GM18858 (cell line): ENCODE results near the gene ATP1B2.
A peak's percentile ranks its signal among the peaks of the same experiment; 100 is the strongest.
"Not testable (repeated sequence)": the region's sequence is repeated elsewhere in the genome, so short reads cannot be mapped to it uniquely, and the experiment has no call there.

Experiments used
- ATAC-seq: cut with Tn5 transposase; IDR thresholded peaks from one replicate; pipeline ENCODE4 v1.9.1; 2021; ENCODE audit not compliant: unreplicated experiment

The ATP1B2 gene

DNA sequence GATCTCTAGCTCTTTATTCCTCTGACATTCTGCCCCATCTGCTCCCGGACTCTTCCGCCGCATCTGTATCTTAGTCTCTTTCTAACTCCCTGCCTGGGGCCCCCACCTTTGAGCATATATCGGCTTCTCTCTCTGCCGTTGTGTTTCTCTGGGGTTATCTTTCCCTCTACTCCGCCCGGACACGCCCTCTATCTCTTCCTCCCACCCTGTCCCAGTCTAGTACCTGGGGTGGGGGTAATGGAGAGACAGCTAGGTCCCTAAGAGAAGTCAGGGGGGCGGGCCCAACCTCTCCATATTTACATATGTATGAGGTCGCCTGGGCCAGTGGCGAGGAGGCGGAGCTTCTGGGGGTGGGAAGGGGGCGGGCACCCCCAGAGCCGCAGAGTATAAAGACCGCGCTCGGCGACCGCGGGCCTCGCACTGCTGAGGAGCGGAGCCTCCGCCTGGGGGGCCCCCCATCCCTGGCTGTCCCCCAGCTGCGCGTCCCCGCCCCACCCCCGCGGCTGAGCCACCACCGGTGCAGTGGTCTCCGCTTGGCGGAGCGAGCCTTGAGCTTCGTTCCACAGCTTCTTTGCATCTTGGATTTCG lies at the start of gene ATP1B2:
Gene ATP1B2, plus strand, starts transcription at position 418 of the 588 bp plus-strand sequence. CDS start 593 bp downstream, outside the sequence.
- ATAC-seq = no peak

DNA sequence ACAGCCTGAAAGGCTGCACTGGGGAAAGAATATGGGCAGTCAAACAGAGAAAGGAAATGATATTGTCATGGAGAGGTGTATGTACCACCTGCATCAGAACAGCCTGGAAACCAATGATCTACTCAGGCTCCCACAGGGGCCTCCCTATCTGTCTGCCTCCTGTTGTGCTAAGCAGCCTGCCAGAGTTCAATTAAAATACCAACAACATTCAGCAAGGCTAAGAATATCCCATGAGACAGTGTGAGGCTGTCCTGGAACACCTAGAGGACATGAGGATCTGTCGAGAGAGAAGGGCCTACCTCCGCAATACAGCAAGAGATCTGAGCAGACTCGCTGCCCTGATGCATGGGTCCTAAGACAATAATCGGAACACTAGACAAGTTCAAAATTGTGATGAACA lies 44.4 kb upstream of the ATP1B2 start:
- ATAC-seq = no peak

GRCh38 chr17:7610641-7611040 lies 40.1 kb upstream of the ATP1B2 start:
- ATAC-seq = no peak

GRCh38 chr17:7611635-7612293 lies 39.0 kb upstream of the ATP1B2 start:
- ATAC-seq = no peak

DNA sequence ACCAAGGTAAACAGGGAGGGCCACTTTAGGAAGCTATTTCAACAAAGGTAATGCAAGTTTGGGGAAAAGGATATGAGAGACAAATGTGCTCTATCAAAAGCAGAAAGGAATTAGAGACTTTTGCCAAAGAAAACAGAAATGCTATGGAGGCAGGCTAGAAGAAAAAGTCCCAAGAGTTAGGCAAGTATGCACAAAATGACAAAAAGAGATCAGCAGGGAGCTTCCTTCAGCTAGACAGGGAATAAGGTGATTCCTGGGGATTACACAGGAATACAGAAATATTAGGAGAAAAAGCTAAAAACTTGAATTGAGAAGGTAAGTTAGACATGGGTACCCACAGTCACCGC lies 38.5 kb upstream of the ATP1B2 start:
- ATAC-seq = no peak

GRCh38 chr17:7613769-7614424 lies 36.8 kb upstream of the ATP1B2 start:
- no peak for ATAC-seq

DNA sequence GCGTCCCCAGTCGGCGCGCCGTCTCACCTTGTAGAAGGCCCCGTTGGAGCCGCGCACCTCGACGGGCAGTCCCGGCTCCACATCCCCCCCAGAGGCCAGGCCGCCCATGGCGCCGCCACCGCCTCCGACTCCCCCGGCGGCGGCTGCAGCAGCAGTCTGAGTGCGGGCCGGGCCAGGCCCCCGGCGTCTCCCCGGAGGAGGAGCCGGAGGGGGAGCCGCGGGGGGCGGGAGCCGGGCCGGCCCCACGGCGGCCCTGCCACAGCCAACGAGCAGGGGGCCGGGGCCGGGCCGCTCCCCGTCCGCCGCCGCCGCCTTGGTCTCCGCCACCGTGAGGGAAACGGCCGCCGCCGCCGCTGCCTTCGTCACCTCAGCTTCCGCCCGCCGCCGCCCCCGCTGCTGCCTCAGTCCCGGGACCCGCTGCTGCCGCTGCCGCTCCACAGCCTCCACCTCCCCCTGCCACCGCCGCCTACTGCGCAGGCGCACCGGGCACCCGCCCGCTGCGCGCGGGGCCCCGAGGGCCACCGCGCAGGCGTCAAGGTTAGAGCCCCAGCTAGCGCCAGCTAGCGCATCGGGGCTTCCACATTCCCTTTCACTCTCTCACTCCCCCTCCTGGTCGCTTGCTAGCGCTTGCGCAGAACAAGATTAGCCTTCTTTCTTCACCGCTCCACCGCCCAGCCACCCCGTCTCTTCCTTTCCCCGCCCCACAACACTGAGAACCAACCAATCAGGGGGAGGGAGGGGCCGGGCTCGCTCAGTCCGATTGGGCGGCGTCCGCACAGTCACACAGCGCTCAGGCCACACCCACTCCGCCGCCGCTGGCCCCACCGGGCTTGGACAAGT lies 36.1 kb upstream of the ATP1B2 start, which contains the start of gene FXR2:
Gene FXR2, minus strand, starts transcription at position 473 of the 840 bp plus-strand sequence. Its CDS starts 365 bp downstream, at position 108.
- ATAC-seq = peak; percentile 76

- no peak for ATAC-seq
These were observed 35.4 kb upstream of the ATP1B2 start for GRCh38 chr17:7615265-7615747.

DNA sequence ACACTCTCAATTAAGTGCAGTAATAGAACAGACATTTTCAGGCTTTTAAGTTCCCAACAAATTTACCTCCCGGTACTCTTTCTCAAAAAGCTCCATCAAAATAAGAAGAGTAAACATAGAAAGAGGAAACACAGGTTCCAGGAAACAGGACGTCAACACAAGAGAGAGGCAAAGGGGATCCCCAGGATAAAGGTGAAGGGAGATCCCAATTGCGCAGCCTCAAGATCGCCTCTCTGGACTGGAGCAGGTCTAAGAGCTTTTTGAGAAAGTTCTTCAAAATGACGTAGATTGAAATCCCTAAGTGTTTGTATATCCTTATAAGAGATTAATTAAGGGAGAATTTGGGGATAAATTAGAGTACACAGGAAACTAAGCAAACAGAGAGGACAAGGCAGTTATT lies 32.1 kb upstream of the ATP1B2 start:
- no peak for ATAC-seq

DNA sequence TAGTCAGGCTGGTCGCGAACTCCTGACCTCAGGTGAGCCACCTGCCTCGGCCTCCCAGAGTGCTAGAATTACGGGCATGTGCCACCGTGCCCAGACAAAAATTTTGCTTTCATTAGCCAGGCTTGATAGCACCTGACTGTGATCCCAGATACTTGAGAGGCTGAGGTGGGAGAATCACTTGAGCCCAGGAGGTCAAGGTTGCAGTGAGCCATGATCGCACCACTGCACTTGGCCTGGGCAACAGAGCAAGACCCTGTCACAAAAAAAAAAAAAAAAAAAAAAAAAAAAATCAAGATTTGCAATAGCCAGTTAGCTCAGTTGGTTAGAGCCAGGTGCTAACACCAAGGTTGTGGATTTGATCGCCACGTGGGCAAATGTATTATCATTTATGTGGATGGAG lies 29.9 kb upstream of the ATP1B2 start:
- ATAC-seq = no peak

GRCh38 chr17:7623661-7624060 lies 27.1 kb upstream of the ATP1B2 start:
- ATAC-seq = no peak

GRCh38 chr17:7625749-7626148 lies 25.0 kb upstream of the ATP1B2 start:
- not testable (repeated sequence) for ATAC-seq

DNA sequence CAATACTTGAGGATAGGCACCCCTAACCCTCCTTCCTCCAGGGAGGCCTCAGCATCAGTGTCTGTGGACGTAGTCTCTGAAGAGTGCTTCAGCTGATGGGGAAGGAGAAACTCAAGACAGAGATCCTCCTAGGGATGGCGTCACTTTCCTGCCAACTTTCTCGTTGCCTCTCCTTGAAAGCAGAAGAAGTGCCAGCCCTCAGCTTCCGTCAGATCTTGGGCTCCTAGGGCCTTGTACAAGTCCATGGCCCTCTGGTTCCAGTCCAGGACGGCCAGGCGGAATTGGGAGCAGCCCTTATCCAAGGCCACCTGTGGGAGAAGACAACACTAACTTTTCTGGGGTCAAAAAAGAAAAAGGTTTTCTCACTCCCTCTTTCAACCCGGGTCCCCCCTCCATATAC lies 24.4 kb upstream of the ATP1B2 start:
- ATAC-seq = no peak

- ATAC-seq = no peak
These were observed 23.8 kb upstream of the ATP1B2 start for GRCh38 chr17:7626956-7627249.

DNA sequence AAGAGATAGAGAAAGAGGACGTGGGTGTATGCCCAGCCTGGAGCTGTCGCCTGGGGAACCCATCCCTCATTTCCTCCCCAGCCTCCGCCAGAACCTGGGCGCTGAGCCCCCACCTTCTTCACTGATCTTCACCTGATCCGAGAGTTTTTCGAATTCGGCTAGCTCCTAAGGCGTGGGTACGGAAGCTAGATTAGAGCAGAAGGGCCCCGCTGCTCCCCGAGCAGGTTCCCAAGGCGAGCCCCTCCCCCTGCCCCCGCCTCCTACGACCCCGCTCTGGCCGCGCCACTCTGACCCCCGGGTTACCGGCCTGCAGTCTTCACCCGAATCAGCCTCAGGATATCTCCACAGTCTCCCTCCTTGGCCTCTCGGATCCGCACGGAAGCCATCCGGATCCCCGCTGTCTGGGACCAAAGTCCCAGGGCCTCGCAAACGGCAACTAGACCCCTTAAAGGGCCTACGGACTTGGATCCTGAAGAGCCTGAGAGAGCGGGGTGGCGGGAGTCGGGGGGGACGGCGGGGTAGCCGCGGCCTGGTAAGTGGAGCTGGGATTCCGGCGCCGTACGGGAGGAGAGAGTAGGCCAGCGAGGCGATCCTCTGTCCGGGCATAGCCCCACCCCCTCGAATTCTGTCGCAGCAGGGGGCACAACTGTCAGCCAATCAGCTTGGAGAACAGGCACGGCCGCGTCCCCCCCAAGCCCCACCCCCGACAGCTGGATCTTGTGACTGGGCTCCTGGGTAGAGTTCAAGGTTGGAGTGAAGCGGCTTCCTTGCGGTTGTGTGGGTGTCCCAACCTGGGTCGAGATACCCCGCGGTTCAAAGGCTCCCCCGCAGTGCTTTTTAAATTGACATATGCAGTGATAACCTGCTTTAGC lies 23.2 kb upstream of the ATP1B2 start, which contains the start of gene SAT2:
Gene SAT2, minus strand, starts transcription at position 572 of the 872 bp plus-strand sequence. Its CDS starts 186 bp downstream, at position 386.
- no peak for ATAC-seq

GRCh38 chr17:7629939-7630571 lies 20.7 kb upstream of the ATP1B2 start, which contains the start of gene SHBG:
TSS of gene SHBG (plus strand) at chr17:7630135. CDS start at chr17:7630173, 38 bp downstream.
- ATAC-seq = no peak

DNA sequence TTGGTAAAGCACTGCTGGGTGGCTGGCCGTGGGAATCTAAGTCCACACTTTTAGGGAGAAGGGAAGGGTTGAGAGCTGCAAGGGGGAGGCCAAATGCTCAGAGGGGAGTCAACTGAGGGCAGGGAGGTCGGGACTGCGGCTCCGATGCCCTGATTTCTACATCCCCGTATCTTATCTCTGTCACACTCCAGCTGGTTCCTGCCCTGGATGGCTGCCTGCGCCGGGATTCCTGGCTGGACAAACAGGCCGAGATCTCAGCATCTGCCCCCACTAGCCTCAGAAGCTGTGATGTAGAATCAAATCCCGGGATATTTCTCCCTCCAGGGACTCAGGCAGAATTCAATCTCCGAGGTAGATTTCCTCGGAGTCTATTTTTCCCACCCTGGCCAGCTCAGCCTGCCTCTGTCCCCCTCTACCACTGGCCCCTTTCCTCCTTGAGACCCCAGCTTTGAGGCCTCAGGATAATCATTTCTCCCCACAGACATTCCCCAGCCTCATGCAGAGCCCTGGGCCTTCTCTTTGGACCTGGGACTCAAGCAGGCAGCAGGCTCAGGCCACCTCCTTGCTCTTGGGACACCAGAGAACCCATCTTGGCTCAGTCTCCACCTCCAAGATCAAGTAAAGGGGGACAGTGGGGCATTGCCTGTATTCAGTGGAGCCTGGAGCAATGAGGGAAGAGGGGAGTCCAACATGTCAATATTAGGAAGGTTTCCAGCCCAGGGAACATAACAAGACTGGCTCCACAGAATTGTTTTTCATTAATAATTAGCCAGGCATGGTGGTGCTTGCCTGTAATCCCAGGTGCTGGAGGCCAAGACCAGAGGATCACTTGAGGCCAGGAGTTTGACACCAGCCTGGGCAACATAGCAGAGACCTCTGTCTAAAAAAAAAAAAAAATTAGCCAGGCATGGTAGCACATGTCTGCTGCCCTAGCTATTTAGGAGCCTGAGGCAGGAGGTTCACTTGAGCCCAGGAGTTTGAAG lies 19.0 kb upstream of the ATP1B2 start:
- ATAC-seq = no peak

DNA sequence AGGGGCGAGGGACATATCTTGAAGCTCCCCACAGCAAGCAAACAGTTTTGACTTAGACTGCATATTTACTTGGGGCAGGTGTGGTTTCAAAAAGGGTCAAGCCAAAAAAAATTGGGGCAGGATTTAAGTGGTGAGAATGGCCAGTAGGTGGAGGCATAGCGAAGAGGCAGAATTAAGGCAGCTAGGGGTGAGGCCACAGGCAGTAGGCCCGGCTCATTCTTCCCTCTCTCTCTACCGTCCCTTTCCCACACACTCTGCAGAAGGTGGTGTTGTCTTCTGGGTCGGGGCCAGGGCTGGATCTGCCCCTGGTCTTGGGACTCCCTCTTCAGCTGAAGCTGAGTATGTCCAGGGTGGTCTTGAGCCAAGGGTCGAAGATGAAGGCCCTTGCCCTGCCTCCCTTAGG lies 18.2 kb upstream of the ATP1B2 start:
- ATAC-seq = no peak

GRCh38 chr17:7633093-7633492 lies 17.6 kb upstream of the ATP1B2 start:
- no peak for ATAC-seq
